Osteocyte (in vitro differentiated cells): ENCODE measurements around the gene GSG1L. TPM values are rescaled to one million over a fixed set of nuclear protein-coding genes. Genes with fewer than 3 reads are reported as not detected.

Experiments used
- DNase-seq: peaks from one replicate; pipeline ENCODE4 v3.0.0; 2021; ENCODE audit warnings: mixed read lengths; ENCODE audit not compliant: unreplicated experiment; ENCODE audit errors: extremely low spot score
- H3K27ac Mint-ChIP-seq: one replicate; pipeline ENCODE4 v1.8.0; 2021; ENCODE audit warnings: mild to moderate bottlenecking, mixed read lengths; ENCODE audit not compliant: unreplicated experiment
- H3K27me3 Mint-ChIP-seq: one replicate; pipeline ENCODE4 v1.8.0; 2021; ENCODE audit warnings: mixed read lengths; ENCODE audit not compliant: unreplicated experiment
- H3K36me3 Mint-ChIP-seq: one replicate; pipeline ENCODE4 v1.8.0; 2021; ENCODE audit warnings: mixed read lengths; ENCODE audit not compliant: unreplicated experiment
- H3K4me1 Mint-ChIP-seq: one replicate; pipeline ENCODE4 v1.8.0; 2021; ENCODE audit warnings: mixed read lengths; ENCODE audit not compliant: unreplicated experiment
- H3K4me3 Mint-ChIP-seq: one replicate; pipeline ENCODE4 v1.8.0; 2021; ENCODE audit warnings: mild to moderate bottlenecking, moderate library complexity, mixed read lengths; ENCODE audit not compliant: unreplicated experiment
- H3K9me3 Mint-ChIP-seq: one replicate; pipeline ENCODE4 v1.8.0; 2021; ENCODE audit warnings: mixed read lengths; ENCODE audit not compliant: unreplicated experiment
- CTCF ChIP-seq: fragments of 200-600 bp; sonication (generic); IDR thresholded peaks from 2 replicates; pipeline ENCODE4 v1.5.0; 2021; ENCODE audit warnings: antibody characterized with exemption, mild to moderate bottlenecking, moderate library complexity
- total RNA-seq: library from RNA; stranded (reverse); gene quantifications from 2 replicates; pipeline ENCODE4 v1.2.1, GENCODE V29; 2021

Gene GSG1L
- total RNA-seq, 1 donor from 2014 or later = not detected

GRCh38 chr16:27805828-27806351 is 257.6 kb downstream of the GSG1L start:
- TF ChIP-seq CTCF = no peak
- H3K4me1 Mint-ChIP-seq = no peaks in the 10 kb centered on the region
- H3K4me3 Mint-ChIP-seq = no peak overlapping the region
- no peak overlapping the region for H3K27ac Mint-ChIP-seq
- H3K9me3 Mint-ChIP-seq = no peaks in the 10 kb centered on the region
- H3K36me3 Mint-ChIP-seq = no peaks in the 10 kb centered on the region
- H3K27me3 Mint-ChIP-seq = peaks cover 16% of the 10 kb centered on the region
- DNase-seq = no peak

- no peak for TF ChIP-seq CTCF
- H3K27me3 Mint-ChIP-seq = peaks cover 16% of the 10 kb centered on the region
- H3K4me3 Mint-ChIP-seq = no peak overlapping the region
- DNase-seq = no peak
- H3K4me1 Mint-ChIP-seq = no peaks in the 10 kb centered on the region
- H3K27ac Mint-ChIP-seq = no peak overlapping the region
- H3K9me3 Mint-ChIP-seq = no peaks in the 10 kb centered on the region
- no peaks in the 10 kb centered on the region for H3K36me3 Mint-ChIP-seq
Measured at GRCh38 chr16:27803775-27804549, 259.6 kb downstream of the GSG1L start.

GRCh38 chr16:27802664-27803439 is 260.7 kb downstream of the GSG1L start:
- Mint-ChIP-seq H3K36me3 (no peaks in the 10 kb centered on the region), H3K9me3 (no peaks in the 10 kb centered on the region), H3K27me3 (peaks cover 12% of the 10 kb centered on the region), H3K4me1 (no peaks in the 10 kb centered on the region), H3K27ac (no peak overlapping the region), H3K4me3 (no peak overlapping the region)
- no peak for TF ChIP-seq CTCF
- no peak for DNase-seq

- Mint-ChIP-seq H3K27ac (no peak overlapping the region), H3K27me3 (peaks cover 12% of the 10 kb centered on the region), H3K4me1 (no peaks in the 10 kb centered on the region), H3K9me3 (no peaks in the 10 kb centered on the region), H3K36me3 (no peaks in the 10 kb centered on the region), H3K4me3 (no peak overlapping the region)
- TF ChIP-seq CTCF = no peak
- no peak for DNase-seq
Measured at GRCh38 chr16:27801289-27801945, 262.1 kb downstream of the GSG1L start.
